HG03460 (cell line): ENCODE data around the gene ARF1.

Source experiments
- ATAC-seq: cut with Tn5 transposase; IDR thresholded peaks from one replicate; pipeline ENCODE4 v1.9.1; 2021; ENCODE audit not compliant: unreplicated experiment

ARF1 gene

DNA sequence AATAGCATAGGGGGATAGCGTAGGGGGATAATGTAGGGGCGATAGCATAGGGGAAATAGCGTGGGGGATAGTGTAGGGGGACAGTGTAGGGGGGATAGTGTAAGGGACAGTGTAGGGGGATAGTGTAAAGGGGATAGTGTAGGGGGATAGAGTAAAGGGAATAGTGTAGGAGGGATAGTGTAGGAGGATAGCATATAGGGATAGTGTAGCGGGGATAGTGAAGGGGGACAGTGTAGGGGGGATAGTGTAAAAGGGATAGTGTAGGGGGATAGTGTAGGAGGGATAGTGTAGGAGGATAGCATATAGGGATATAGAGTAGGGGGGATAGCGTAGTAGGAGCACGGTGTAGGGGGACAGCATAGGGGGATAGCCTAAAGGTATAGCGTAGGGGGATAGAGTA lies 14.1 kb upstream of the ARF1 start:
- no peak for ATAC-seq

DNA sequence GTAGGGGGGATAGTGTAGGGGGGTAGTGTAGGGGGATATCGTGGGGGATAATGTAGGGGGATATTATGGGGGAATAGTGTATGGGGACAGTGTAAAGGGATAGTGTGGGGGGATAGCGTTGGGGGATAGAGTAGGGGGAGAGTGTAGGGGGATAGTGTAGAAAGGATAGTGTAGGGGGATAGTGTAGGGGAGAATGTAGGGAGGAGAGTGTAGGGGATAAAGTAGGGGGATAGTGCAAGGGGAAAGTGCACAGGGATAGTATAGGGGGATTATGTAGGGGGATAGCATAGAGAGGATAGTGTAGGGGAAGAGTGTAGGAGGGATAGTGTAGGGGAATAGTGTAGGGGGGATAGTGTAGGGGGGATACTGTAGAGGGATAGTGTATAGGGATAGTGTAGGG lies 12.3 kb upstream of the ARF1 start:
- no peak for ATAC-seq

GRCh38 chr1:228070851-228071250 lies 11.7 kb upstream of the ARF1 start:
- no peak for ATAC-seq

- ATAC-seq: no peak
Observed at GRCh38 chr1:228071839-228072657, 10.5 kb upstream of the ARF1 start.

DNA sequence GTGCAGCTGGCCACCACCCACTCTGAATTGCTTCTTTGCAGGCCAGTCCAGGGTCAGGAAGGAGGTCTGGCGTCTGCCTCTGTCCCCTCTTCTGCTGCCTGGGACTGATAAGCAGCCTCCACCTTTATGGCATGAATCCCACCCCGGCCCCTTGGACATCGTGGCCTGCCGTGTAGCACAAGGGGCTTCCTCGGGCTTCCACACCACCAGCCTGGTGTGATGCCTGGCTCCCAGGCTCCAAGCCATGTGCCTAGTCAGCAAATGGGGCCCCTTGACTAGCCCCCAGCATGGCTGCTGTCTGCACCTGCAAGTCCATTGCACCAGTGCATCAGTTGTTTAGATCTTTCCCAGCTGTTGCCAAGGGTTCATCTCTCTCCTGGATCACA lies 9.9 kb upstream of the ARF1 start:
- ATAC-seq: no peak

DNA sequence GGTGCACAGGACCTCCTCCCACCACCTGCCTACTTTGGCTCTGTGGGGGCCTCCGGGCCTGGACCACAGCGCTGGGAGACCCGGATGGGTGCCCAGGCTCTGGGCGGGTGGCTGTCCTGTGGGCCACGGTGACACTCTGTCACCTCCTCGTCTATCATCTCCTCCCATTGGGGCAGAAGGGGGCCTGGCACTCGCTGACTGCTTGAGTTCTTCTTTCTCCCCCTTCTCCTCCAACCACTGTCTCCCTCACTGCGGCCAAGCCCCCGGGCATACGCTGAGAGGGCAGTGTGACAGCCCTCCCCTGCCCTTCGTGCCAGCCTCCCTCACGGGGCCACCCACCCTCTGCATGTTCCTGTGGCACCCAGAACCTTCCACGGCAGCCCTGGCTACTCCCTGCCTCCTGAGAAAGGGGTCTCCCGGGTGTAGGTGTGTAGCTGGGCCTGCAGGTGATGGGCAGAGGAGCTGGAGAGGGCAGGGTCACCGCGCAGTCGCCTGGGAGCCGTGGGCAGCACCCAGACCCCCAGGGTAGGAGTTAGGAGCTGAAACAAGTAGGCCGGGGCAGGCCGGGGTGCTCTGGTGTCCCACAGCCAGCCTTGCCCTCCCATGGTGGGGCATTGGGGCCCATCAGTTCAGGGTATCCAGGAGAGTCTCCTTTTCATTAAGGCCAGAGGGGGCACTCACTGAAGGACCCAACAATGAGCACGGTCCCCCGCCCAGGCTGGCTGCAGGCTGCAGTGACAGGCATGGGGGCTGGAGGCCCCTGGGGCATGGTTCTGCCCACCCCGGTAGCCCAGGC lies 9.2 kb upstream of the ARF1 start:
- no peak for ATAC-seq

GRCh38 chr1:228073857-228074545 lies 8.5 kb upstream of the ARF1 start:
- no peak for ATAC-seq

- ATAC-seq: no peak
Observed at GRCh38 chr1:228074954-228075730, 7.4 kb upstream of the ARF1 start.

- ATAC-seq: no peak
Observed at GRCh38 chr1:228075801-228076271, 6.7 kb upstream of the ARF1 start.

GRCh38 chr1:228076796-228077430 lies 5.6 kb upstream of the ARF1 start:
- no peak for ATAC-seq

GRCh38 chr1:228077565-228078330 lies 4.8 kb upstream of the ARF1 start:
- no peak for ATAC-seq

DNA sequence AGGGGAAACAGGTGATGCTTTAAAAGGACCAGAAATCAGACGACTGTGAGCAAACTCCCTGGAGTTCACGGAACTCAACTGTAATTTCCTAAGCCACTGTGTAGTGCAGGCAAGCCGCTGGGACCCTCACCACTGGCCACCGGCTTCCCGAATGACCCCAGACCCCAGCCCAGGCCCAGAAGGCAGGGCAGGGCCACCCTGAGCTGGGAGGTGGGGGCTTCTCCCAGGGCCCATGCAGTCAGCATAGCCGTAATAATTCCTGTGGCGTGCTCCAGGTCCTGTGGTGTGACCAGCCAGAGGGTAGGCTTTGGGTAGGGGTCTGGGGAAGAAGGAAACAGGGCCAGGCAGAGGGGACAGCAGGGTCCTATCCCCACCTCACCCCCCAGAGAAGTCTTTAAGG lies 3.5 kb upstream of the ARF1 start:
- ATAC-seq: no peak

DNA sequence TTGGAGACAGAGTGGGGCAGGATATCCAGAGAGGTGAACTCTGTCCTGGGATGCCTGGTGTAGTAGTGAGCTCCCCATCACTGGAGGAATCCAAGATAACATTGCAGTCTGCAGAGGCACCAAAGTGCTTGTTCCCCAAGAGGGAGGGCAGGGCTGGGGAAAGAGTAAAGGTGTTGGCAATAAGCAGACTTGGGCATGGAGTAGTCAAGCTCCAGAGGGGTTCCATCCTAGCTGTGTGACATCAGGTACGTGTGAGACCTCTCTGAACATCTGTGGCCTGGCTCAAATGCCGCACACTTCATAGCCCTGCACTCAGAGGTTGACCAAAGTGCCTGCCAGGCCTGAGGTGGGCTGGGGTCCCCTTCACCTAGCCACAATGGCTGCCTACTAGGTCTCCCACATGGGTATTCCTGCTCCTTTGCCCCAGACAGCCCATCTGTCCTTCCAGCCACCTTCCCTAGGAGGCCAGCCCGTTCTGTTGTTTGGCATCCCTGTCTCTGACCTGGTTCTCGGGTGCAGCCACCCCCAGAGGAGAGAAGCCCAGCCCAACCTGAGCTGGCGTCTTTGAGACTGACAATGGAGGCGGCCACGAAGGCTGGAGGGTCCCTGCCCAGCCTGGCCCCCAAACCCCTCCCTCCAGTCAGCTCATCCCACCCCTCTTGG lies 2.8 kb upstream of the ARF1 start:
- no peak for ATAC-seq

- no peak for ATAC-seq
Observed at GRCh38 chr1:228081144-228081543, 1.4 kb upstream of the ARF1 start.

DNA sequence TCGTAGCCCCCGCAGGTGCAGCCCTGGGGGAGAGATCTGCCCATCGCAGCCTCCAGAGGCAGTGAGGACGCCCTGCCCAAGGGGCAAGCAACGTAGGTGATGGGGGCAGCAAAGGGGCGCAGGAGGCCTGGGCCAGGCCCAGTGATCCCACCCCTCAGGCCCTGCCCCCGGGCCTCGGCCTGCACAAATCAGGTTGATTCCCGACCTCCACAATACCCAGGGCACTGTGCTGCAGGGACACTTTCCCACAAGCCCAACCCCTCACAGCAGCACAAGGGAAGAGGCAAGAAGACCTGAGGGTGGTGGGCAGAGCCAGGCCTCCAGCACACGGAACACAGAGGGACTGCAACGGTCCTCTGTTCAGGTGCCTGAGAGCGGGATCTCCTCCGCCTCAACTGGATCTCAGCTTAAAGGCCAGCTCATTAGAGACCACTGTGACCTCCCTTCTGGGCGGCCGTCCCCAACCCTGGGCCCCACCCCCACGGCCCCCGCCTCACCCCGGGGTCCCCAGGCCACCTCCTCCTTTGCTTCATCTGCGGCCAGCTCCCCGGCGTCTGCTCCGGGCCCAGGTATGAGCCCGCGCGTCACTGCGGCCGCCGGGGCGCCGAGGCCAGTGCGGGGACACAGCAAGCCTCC lies 812 bp upstream of the ARF1 start:
- ATAC-seq: peak; percentile 34

DNA sequence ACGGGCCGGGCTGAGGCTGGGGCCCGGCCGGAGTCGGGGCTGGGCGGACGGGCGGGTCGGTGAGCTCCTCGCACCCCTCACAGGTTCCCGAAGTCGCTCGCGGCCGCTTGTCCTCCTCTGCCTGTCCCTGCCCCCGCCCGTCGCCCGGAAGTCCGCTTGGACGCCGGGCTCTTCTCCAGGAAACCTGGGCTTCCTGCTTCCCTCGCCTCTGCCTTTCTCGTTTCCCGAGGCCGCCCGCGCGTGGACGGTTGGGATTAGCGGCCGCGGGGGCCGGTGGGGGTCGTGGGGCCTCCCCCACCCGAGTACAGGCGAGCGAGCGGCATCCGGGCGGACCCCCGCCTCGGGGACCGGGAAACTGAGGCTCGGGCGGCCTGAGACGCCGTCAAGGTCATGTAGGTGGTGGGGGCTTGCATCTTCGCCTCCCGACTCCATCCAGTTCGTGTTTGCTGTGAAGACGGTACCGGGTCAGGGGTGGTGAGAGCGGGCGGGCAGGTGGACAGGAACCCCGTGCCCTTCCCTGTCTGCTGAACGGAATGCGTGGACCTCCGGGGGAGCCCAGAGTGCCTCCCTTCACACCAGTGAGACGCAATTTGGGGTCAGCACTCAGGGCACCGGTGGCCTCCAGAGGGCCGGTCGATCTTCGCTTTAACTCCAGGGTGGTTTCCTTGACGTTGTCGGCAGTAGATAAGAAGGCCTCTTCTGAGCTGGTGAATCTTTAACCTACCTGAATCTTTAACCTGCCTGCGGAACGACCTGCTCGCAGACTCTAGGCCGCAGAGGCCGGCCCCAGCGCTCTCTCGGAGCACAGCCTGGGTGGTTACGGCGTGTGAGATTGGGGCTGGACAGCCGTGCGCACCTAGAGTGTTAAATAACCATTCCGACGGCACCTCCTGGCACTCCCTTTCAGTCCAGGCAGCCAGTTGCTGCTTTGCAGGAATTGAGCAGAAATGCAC lies 686 bp downstream of the ARF1 start:
- peak; percentile 24 for ATAC-seq

GRCh38 chr1:228083871-228084278 lies 1.4 kb downstream of the ARF1 start:
- no peak for ATAC-seq

DNA sequence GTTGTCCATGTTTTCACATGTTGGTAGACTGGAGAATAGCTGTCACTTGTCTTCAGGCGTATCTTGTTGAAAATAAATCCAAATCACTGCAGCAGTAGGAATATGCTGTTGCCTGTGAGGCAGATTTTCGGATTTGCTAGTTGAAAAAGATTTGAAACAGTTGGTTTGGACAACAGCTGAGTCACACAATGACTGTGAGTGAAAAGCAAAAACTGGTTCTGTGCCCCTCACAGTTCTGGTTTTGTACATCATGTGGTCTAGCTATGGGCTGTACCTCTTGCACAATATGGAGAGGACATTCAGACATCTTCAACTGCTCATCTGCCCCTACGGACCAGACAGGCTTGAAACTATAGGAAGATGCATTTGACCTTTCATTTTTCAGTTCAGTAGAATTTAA lies 1.8 kb downstream of the ARF1 start:
- ATAC-seq: no peak
